Right renal cortex interstitium (tissue), 3 donors: Measurements from ENCODE around the gene NRF1. TPM values are rescaled to one million over a fixed set of nuclear protein-coding genes. Genes with fewer than 3 reads are reported as not detected.
A peak's percentile ranks its signal among the peaks of the same experiment; 100 is the strongest.
"Not testable (repeated sequence)": the region's sequence is repeated elsewhere in the genome, so short reads cannot be mapped to it uniquely, and the experiment has no call there.

Experiments
- DNase-seq, 3 donors: peaks; one replicate each; pipeline ENCODE4 v3.0.0-alpha.2; 2013; ENCODE audit warnings: low read depth in 3 of 3, low spot score in 2 of 3
- polyA plus RNA-seq, 3 donors: library from polyadenylated mRNA; unstranded; fragments of 120-200 nt; gene quantifications; one replicate each; pipeline ENCODE4 v1.2.1, GENCODE V29; 2013; ENCODE audit not compliant: insufficient read length in 3 of 3

Gene NRF1
- polyA plus RNA-seq = 10 to 100 TPM; 21.0 to 21.4 (median 21.1) TPM

DNA sequence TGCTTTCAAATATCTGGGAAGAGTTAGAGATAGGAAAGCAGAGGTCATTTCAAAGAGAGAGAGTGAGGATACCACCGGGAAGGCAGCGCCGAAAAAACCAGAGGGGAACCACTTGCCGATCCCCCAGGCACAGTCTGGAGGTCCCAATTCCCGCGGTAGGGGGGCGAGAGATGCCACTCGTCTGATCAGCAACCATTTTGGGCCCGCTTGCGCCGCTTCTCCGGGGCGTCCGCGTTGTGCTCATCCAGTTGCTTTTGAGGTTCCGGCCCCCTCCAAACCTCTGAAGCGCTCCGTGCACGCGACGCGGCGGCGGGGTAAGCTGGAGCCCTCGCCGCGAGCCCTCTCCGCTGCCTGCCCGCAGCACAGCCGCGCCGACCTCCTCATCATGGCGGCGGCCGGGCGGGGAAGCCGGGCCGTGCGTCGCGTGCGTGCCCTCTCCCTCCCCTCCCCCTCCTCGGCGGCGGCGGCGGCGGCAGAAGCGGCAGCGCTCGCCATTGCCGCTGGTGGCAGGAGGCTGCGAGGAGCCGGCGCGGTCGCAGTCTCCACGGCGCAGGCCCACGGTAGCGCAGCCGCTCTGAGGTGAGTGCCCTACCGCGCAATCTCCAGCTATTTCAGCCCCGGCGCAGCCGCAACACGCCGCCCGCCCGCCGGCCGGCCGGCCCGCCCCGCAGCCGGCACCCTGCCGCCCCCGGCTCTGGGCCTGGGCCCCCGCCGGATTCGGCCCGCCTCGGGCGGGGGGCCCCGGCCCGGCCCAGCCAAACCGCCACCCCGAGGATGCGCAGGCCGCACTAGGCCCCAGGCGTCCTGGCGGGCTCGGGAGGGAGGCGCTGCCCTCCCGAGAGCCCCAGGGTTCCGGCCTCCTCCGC is at the start of gene NRF1:
Gene NRF1 (plus strand): TSS at position 475 of the 866 bp plus-strand sequence. CDS start 45,632 bp downstream, outside the sequence.
- peak; percentile 62 to 68 (median 67) for DNase-seq

DNA sequence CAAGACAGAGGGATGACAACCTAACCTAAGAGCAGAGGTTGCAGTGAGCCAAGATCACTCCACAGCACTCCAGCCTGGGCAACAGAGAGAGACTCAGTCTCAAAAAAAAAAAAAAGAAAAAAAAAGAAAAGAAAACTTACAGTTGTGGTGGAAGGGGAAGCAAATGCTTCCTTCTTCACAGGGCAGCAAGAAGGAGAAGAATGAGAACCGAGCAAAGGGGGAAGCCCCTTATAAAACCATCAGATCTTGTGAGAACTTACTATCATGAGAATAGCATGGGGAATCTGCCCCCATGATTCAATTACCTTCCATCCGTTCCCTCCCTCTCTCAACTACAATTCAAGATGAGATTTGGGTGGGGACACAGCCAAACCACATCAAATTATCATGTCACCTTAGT is 45.2 kb upstream of the NRF1 start:
- not testable (repeated sequence) for DNase-seq

- DNase-seq = no peak
Observed at GRCh38 chr7:129567377-129567776, 44.1 kb upstream of the NRF1 start.

GRCh38 chr7:129568240-129568639 is 43.3 kb upstream of the NRF1 start:
- DNase-seq = no peak

GRCh38 chr7:129569326-129569725 is 42.2 kb upstream of the NRF1 start:
- DNase-seq = no peak

GRCh38 chr7:129569811-129570215 is 41.7 kb upstream of the NRF1 start:
- no peak for DNase-seq

DNA sequence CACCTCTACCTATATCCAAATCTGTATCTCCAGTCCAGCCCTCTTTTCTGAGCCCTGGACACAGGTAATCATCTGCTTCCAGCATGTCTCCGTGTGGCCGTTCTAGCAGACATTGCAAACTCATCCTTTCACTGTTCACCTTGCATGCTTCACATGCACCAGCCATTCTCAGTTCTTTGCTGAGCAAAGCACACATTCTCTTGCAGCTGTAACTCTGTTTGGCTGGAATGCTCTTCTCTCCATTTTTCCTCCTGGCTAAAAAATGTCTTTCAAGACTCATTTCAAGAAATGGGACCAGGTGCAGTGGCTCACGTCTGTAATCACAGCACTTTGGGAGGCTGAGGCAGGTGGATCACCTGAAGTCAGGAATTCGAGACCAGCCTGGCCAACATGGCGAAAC is 40.3 kb upstream of the NRF1 start:
- DNase-seq = no peak

DNA sequence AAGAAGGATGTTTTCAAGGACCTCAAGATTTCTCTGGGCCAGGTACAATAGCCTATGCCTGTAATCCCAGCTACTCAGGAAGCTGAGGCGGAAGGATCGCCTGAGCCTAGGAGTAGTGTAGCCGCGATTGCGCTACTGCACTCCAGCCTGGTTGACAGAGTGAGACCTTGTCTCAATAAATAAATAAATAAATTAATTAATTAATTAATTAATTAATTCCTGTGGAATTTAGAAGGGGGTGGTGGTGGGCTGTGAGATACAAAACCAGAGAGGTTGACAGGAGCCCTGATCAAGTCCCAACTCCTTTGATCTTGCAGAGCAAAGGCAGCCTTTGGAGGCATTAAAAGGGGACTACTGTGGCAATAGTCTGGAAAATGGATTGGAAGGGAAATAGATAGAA is 39.3 kb upstream of the NRF1 start:
- no peak for DNase-seq

- no peak for DNase-seq
Observed at GRCh38 chr7:129574487-129574886, 37.0 kb upstream of the NRF1 start.

DNA sequence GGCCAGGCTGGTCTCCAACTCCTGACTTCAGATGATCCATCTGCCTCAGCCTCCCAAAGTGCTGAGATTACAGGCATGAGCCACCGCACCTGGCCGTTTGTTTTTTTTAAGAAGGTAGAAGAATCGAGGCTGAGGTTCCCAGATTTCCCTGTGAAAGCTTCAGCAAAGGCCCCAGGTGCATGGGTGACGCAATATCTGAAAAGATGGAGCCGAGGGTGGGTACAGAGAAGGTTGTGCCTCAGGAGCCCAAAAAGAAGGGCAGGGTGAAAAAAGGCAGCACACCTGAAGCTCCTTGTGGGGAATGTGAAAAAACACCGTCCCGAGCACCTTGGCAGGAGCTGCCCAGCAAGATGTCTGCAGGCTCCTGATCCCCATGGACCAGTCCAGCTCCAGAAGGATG is 35.8 kb upstream of the NRF1 start:
- DNase-seq = no peak

DNA sequence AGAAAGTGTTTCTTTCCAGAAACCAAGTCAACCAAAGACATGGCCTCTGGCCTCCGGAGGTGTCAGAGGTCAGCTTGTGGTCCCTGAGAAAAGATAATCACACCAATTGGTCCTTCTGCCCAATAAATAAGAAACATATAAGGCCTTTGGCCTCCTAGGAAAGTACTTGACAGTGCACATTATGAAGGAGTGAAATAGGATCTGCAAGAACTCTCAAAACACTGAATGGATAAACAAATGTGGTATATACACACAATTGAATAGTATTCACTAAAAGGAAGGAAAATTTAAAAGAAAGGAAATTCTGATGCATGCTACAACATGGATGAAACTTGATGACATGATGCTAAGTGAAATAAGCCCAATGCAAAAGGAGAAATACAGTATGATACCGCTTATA is 35.4 kb upstream of the NRF1 start:
- no peak for DNase-seq

GRCh38 chr7:129578829-129579228 is 32.7 kb upstream of the NRF1 start:
- DNase-seq = no peak

- not testable (repeated sequence) for DNase-seq
Observed at GRCh38 chr7:129586179-129586578, 25.3 kb upstream of the NRF1 start.

- no peak for DNase-seq
Observed at GRCh38 chr7:129588268-129588667, 23.3 kb upstream of the NRF1 start.

DNA sequence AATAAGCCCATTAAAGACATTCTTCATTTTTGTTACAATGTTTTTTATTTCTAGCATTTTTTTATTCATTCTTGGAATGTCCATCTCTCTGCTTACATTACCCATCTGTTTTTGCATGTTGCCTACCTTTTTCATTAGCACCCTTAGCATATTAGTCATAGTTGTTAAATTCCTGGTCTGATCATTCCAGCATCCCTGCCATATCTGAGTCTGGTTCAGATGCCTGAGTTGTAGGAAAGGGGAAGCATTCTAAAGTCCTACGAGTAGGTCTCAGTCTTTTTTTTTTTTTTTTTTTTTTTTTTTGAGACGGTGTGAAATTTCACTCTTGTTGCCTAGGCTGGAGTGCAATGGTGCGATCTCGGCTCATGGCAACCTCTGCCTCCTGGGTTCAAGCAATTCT is 19.7 kb upstream of the NRF1 start:
- DNase-seq = no peak

GRCh38 chr7:129596386-129596785 is 15.1 kb upstream of the NRF1 start:
- DNase-seq = not testable (repeated sequence)

- DNase-seq = no peak
Observed at GRCh38 chr7:129597672-129598071, 13.8 kb upstream of the NRF1 start.

DNA sequence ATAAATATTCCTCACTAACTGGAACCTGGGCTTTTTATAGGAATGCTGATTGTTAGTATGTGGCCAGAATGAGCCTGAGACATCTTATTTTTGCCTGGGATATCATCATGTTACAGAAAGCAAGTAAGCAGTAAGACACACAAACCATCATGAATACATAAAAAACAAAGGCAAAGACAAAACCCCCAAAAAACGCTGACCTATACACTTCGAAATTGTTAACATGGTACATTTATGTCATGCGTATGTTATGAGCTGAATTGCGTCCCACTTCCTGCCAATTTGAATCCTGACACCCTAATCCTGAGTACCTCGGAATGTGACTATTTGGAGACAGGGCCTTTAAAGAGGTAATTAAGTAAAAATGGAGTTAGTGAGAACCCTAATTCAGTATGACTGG is 12.3 kb upstream of the NRF1 start:
- no peak for DNase-seq

DNA sequence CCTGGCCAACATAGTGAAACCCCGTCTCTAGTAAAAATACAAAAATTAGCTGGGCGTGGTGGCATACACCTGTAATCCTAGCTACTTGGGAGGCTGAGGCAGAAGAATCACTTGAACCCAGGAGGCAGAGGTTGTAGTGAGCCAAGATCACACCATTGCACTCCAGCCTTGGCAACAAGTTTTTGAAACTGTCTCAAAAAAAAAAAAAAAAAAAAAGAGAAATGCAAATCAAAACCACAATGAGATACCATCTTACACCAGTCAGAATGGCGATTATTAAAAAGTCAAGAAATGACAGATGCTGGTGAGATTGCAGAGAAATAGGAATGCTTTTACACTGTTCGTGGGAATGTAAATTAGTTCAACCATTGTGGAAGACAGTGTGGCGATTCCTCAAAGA is 7.9 kb upstream of the NRF1 start:
- not testable (repeated sequence) for DNase-seq

- DNase-seq = not testable (repeated sequence)
Observed at GRCh38 chr7:129604021-129604420, 7.5 kb upstream of the NRF1 start.

- no peak for DNase-seq
Observed at GRCh38 chr7:129604713-129605437, 6.6 kb upstream of the NRF1 start.
